ENCODE data around the gene NDUFB11. TPM values are rescaled to one million over a fixed set of nuclear protein-coding genes. Genes with fewer than 3 reads are reported as not detected.
A peak's percentile ranks its signal among the peaks of the same experiment; 100 is the strongest.

NDUFB11 gene
- total and polyA plus RNA-seq, 9 of the 15 experiments (the other 6 are each of a cell fraction or from before 2014, with no cell fraction given), result 20.9 to 269 (median 86.8) TPM

- TF ChIP-seq ZNF318 (IDR thresholded peaks at IDR 0.05; ENCODE audit: borderline replicate concordance in 1 of 2, low read depth in 1 of 2) (peak in 1 of 2 experiments; percentile 23; a peak in 1 of 4 replicates), LEF1 (IDR thresholded peaks at IDR 0.05) (no peak), GTF2E2 (tag; IDR thresholded peaks at IDR 0.05) (peak; percentile 66; the same call in 1 of the 2 replicates), BRF1 (IDR thresholded peaks at IDR 0.05; ENCODE audit: borderline replicate concordance, extremely low read depth, insufficient read length) (no peak), ZNF324 (CRISPR knock-in tag; IDR thresholded peaks at IDR 0.05) (no peak), NEUROD1 (IDR thresholded peaks at IDR 0.05; ENCODE audit: borderline replicate concordance, low read depth, low read length, partially characterized antibody) (peak; percentile 91), EP400 (IDR thresholded peaks at IDR 0.05) (peak; percentile 58; the same call in 1 of the 2 replicates), TBP (optimal IDR thresholded peaks at IDR 0.05; ENCODE audit: low read depth, low read length) (no peak), DDX20 (tag; IDR thresholded peaks at IDR 0.05; ENCODE audit: low read depth) (no peak), SP1 (CRISPR knock-in tag; IDR thresholded peaks at IDR 0.05) (peak; percentile 73), HSF4 (CRISPR knock-in tag; IDR thresholded peaks at IDR 0.05; ENCODE audit: borderline replicate concordance) (no peak), THRAP3 (IDR thresholded peaks at IDR 0.05; ENCODE audit: borderline replicate concordance) (no peak), SAP30 (IDR thresholded peaks at IDR 0.05; ENCODE audit: borderline replicate concordance, insufficient read depth, low read depth, low read length, poor library complexity, severe bottlenecking) (peak; percentile 38)
These were observed 15.2 kb downstream of the NDUFB11 start (continued) for GRCh38 chrX:47129157-47129898.
